GM12872 (cell line): ENCODE results near the gene PAX8.

Experiments used
- CTCF ChIP-seq: IDR thresholded peaks from 3 replicates; pipeline ENCODE4 v1.5.1; 2011; ENCODE audit warnings: low read depth, mild to moderate bottlenecking, low read length, moderate library complexity; ENCODE audit not compliant: insufficient read depth

Gene PAX8

GRCh38 chr2:113181258-113182051, 97.3 kb downstream of the PAX8 start:
- no peak for TF ChIP-seq CTCF

GRCh38 chr2:113180131-113180946, 98.4 kb downstream of the PAX8 start:
- TF ChIP-seq CTCF: no peak

GRCh38 chr2:113179446-113180045, 99.2 kb downstream of the PAX8 start:
- no peak for TF ChIP-seq CTCF

DNA sequence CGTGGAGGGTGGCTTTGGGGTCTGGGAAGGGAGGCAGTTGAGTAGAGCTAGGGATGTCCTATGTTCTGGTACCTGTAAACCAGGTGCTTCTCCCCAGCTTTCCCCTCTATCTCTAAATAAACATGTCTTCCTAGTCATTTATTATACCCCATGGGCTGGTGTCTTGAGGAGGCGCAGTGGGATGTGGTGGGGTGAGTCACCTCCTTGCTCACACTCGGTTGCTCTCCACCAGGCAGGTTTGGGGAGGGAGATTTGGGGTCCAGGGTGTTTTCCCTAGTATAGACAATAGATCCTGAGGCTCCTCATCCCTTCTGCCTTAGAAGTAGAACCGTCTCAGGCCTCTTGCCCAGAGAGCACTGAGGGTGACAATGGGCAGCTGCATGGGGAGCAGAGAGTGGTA, 99.8 kb downstream of the PAX8 start:
- no peak for TF ChIP-seq CTCF

DNA sequence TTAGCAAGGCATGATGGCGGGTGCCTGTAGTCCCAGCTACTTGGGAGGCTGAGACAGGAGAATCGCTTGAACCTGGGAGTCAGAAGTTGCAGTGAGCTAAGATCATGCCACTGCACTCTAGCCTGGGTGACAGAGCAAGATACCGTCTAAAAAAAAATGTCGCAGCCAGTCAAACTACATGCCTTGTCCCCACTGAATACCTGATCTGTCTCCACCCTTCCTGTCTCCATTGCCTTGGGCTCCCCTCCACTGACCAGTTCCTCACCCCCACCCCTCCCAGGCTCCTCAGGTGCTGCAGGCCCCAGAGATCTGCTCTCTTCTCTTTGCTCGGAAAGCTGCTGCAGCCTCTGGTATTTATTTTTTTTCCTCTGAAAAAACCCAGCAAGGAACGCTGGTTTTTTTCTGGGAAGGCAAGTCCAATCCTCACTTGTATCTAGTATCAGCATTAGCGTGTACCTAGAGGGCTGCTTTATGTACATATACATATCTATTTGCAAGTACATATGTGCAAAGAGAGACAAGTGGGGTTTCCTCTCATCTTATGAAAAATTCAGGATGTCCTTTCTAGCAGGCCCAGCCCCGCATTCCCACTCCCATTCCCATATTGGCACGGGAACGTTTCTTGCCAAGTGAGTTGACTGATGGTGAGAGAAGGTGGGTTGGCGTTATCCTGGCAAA, 100.5 kb downstream of the PAX8 start:
- TF ChIP-seq CTCF: no peak

- TF ChIP-seq CTCF: no peak
Observed at GRCh38 chr2:113176696-113177355, 101.9 kb downstream of the PAX8 start.
